BJ (cell line): Measurements from ENCODE around the gene SPATA1. TPM values are rescaled to one million over a fixed set of nuclear protein-coding genes. Genes with fewer than 3 reads are reported as not detected.

Experiments used
- CTCF ChIA-PET: fragments of 350-600 bp; formaldehyde crosslinking; extraction: SDS; loops from one replicate; lab custom pipeline; 2021; ENCODE audit warnings: antibody characterized with exemption, inconsistent platforms; lab: Yijun Ruan, JAX
- POLR2A ChIA-PET: fragments of 300-600 bp; sonication (Branson Sonifier 250); formaldehyde crosslinking; extraction: SDS; loops from one replicate; lab custom pipeline; 2021; ENCODE audit warnings: antibody characterized with exemption; lab: Charles Lee
- DNase-seq: peaks from one replicate; pipeline ENCODE4 v3.0.0-alpha.2; 2011; ENCODE audit warnings: low read depth
- H3K27me3 ChIP-seq: 2 replicates; pipeline ENCODE4 v1.6.0; 2011; ENCODE audit warnings: low read length; ENCODE audit not compliant: control insufficient read depth, insufficient read depth
- H3K36me3 ChIP-seq: 2 replicates; pipeline ENCODE4 v1.5.1; 2011; ENCODE audit warnings: low read length; ENCODE audit not compliant: control insufficient read depth, insufficient read depth
- H3K4me3 ChIP-seq: 2 replicates; pipeline ENCODE4 v1.5.1; 2011; ENCODE audit warnings: low read depth, mild to moderate bottlenecking, control low read depth, low read length
- CTCF ChIP-seq: IDR thresholded peaks from 2 replicates; pipeline ENCODE4 v1.5.1; 2011; ENCODE audit warnings: low read depth, mild to moderate bottlenecking, control low read depth, inconsistent platforms, low read length, moderate library complexity; ENCODE audit not compliant: insufficient read depth
- polyA minus RNA-seq: library from RNA; depleted of rRNA, polyadenylated mRNA; stranded (reverse); fragments of >200 nt; gene quantifications from 2 replicates; pipeline ENCODE4 v1.2.3, GENCODE V29; 2011; rRNA and poly(A)+ RNA removed
- polyA plus RNA-seq: library from polyadenylated mRNA; depleted of rRNA; stranded (reverse); fragments of >200 nt; gene quantifications from 2 replicates; pipeline ENCODE4 v1.2.3, GENCODE V29; 2011; rRNA removed

Gene SPATA1
- polyA plus RNA-seq (0.32 and 0.69 TPM in 2 replicates), polyA minus RNA-seq (not detected in 2 replicates)

GRCh38 chr1:84506002-84506728, at the start of gene SPATA1, which contains the start of gene GNG5:
Gene SPATA1, plus strand, starts transcription at chr1:84506386. Its CDS starts 9,974 bp downstream, at chr1:84516360.
Gene GNG5, minus strand, starts transcription at chr1:84506581. Its CDS starts 490 bp downstream, at chr1:84506091.
- H3K4me3 ChIP-seq = peak within 1 kb of the TSS; percentile 90
- no peaks in the 10 kb centered on the region for H3K27me3 ChIP-seq
- peaks cover under 1% of the 10 kb centered on the region; the same call in 1 of the 2 replicates for H3K36me3 ChIP-seq
- peak; percentile 66 for DNase-seq
- POLR2A ChIA-PET = interaction anchor here (0.6 to 0.7 kb wide), 3 partner anchors 67 to 143 kb away, joined by 3 to 4 read pairs (median 4); partner anchors contain the start of gene CTBS
- no peak for TF ChIP-seq CTCF
- CTCF ChIA-PET = interaction anchor here (0.8 to 1.7 kb wide), 6 partner anchors 64 to 247 kb away, joined by 3 to 7 read pairs (median 4); no protein-coding TSS in a partner anchor

- H3K27me3 ChIP-seq = peaks cover 8% of the 10 kb centered on the region
- POLR2A ChIA-PET = no interaction called here
- no peaks in the 10 kb centered on the region for H3K36me3 ChIP-seq
- CTCF ChIA-PET = interaction anchor here (1.3 kb wide), 1 partner anchor 8 kb away, joined by 3 read pairs; no protein-coding TSS in a partner anchor
- no peak for TF ChIP-seq CTCF
- H3K4me3 ChIP-seq = no peak overlapping the region
- no peak for DNase-seq
Observed at GRCh38 chr1:84462118-84462517, 44.1 kb upstream of the SPATA1 start.

GRCh38 chr1:84467298-84467697, 38.9 kb upstream of the SPATA1 start:
- DNase-seq = no peak
- TF ChIP-seq CTCF = no peak
- CTCF ChIA-PET = interaction anchor here (1.2 kb wide), 1 partner anchor 136 kb away, joined by 4 read pairs; no protein-coding TSS in a partner anchor
- Histone ChIP-seq H3K36me3 (no peaks in the 10 kb centered on the region), H3K4me3 (no peak overlapping the region), H3K27me3 (peaks cover 6% of the 10 kb centered on the region)
- POLR2A ChIA-PET = no interaction called here

- POLR2A ChIA-PET = no interaction called here
- no peak for DNase-seq
- CTCF ChIA-PET = no interaction called here
- Histone ChIP-seq H3K36me3 (no peaks in the 10 kb centered on the region), H3K27me3 (no peaks in the 10 kb centered on the region; the same call in 1 of the 2 replicates), H3K4me3 (no peak overlapping the region)
- TF ChIP-seq CTCF = no peak
Observed at GRCh38 chr1:84476225-84476624, 30.0 kb upstream of the SPATA1 start.
